GM21737 (cell line): ENCODE results near the gene PDE1C.

Experiments
- ATAC-seq: cut with Tn5 transposase; IDR thresholded peaks from one replicate; pipeline ENCODE4 v1.9.1; 2021; ENCODE audit warnings: mild to moderate bottlenecking, moderate library complexity; ENCODE audit not compliant: unreplicated experiment

PDE1C gene

GRCh38 chr7:31997423-31997822 is 72.8 kb downstream of the PDE1C start:
- no peak for ATAC-seq

- no peak for ATAC-seq
These were observed 75.1 kb downstream of the PDE1C start for GRCh38 chr7:31995134-31995533.

GRCh38 chr7:31991846-31992245 is 78.4 kb downstream of the PDE1C start:
- no peak for ATAC-seq

- no peak for ATAC-seq
These were observed 78.8 kb downstream of the PDE1C start for GRCh38 chr7:31991406-31991805.

GRCh38 chr7:31986878-31987518 is 83.2 kb downstream of the PDE1C start:
- ATAC-seq: no peak

- no peak for ATAC-seq
These were observed 87.2 kb downstream of the PDE1C start for GRCh38 chr7:31982962-31983361.

DNA sequence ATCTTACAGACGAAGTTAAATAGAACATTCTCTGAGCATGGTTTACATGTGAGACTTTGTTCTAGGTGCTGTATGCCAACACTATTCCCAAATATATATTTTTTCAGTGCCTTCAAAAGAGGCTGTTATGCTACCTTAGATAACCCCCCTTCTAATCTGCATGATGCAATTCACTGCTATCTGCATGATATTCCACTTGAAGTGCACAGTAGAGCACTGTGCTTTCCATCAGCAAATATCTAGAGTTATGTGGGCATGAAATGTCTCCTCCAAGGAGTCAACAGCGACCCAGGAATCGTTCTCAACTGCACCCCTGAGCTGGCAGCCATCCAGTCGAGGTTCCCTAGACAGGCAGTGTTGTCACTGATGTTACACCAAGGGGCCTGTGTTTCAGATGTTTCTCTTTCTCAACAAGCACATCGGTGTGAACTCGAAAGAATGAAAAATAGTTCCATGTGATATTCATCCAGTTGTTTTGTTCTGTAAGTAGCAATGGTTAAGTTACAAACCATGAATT is 88.3 kb downstream of the PDE1C start:
- ATAC-seq: no peak

DNA sequence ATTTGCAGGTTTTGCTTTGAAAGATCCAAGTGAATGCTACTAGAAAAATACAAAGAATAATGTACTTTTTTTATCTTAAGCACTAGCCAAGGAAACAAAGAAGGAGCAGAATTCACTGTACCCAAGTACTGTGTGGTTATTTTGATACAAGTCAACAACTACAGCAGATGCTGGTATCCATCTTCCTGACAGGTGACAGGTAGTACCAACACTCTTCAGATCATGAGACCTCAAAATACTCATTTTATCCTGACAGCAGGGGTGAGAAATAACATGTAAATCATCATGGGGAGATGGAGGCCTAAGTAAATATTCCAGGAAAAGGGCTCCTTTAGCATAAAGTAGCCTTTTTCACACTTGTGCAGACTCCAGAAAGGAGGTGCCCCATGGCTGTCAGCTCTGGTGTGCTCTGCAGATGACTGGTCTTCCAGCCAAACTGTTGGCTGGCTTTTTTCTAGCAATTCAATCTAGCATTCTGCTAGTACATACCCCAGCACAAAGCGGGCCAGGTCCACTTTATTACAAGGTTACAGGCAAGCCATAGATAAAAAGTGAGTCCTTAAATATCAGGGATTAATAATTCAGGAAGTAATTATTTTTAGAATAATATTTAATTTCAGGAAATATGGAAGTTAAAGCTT is 90.4 kb downstream of the PDE1C start:
- ATAC-seq: no peak

DNA sequence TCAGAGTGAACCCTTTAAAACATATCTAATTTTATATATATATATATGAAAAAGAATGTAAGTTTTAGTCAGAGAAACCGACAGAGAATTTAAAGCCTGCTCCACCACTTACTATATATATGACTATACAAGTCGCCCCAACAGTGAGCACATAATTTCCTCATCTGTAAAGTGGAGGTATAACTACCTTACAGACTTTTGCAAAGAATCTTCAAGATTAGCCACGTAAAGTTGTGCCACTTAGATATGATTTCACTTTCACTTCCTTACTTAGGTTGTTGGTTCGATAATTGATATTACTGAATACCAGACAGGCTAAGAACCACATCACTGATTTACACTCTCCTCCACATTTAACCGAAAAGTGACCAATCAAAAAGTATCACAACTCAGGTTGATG is 94.7 kb downstream of the PDE1C start:
- no peak for ATAC-seq

- no peak for ATAC-seq
These were observed 95.9 kb downstream of the PDE1C start for GRCh38 chr7:31974351-31974750.

DNA sequence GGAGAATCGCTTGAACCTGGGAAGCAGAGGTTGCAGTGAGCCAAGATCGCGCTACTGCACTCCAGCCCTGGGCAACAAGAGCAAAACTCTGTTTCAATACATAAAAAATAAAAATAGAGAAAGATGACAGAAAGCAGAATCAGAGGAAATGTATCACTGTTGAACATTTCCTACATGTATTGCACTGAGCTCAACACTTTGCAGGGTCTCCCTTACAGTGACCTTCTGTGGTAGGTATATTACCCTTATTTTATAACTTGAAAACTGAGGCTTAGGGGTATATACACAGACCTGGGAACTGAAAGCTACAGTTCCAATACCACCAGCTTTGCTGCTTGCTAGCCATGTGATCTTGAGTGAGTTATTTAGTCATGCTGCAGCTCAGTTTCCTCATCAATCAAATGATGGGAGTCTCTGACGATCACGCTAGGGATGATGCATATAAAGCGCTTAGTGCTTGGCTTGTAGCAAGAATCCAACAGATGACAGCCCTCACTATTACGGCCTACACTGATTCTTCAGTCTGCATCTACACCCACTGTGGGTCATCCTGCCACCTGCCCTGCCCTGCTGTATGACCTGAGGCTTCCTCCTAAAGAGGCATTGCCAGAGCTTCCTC is 99.0 kb downstream of the PDE1C start:
- ATAC-seq: no peak

GRCh38 chr7:31970501-31970900 is 99.7 kb downstream of the PDE1C start:
- ATAC-seq: no peak

- no peak for ATAC-seq
These were observed 106.5 kb downstream of the PDE1C start for GRCh38 chr7:31963569-31964175.

GRCh38 chr7:31962246-31962645 is 108.0 kb downstream of the PDE1C start:
- no peak for ATAC-seq

GRCh38 chr7:31958226-31958625 is 112.0 kb downstream of the PDE1C start:
- ATAC-seq: no peak

- no peak for ATAC-seq
These were observed 112.5 kb downstream of the PDE1C start for GRCh38 chr7:31957756-31958155.

- no peak for ATAC-seq
These were observed 113.0 kb downstream of the PDE1C start for GRCh38 chr7:31957090-31957720.

DNA sequence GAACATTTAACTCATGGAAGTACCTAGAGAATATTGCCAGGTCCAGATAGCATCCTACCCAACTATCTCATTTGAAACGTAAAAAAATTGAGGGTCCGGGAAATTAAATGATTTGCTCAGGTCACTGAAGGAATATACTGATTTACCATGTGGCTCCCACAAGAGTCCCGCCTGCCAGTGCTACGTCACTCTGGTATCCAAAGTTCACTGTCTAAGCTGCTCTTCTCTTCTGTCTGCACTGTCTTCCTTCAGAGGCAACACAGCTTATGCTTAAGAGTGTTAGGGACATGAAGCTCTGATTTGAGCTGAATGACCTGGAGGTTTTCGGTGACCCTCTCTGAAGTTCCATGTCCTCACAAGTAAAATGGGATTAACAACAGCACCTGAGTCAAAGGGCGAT is 114.6 kb downstream of the PDE1C start:
- no peak for ATAC-seq

DNA sequence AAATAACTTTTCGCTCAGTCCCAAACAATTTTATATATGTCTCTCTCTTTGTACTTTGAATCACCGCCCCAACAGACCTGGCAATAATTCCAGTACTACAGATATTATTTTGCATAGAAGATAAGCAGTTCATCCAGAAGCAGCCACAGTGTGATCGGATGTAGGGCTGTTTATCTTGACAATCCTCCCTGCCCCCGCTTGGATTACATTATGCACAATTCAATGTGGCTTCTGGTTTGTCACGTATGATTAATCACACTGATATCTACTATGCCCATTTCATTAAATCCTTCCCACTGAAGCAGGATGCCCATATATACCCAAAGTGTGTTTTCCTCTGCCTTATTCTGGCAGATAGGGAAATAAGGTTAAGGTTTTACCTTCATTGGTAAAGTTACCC is 115.2 kb downstream of the PDE1C start:
- no peak for ATAC-seq

GRCh38 chr7:31954500-31954899 is 115.7 kb downstream of the PDE1C start:
- ATAC-seq: no peak

GRCh38 chr7:31953432-31953831 is 116.8 kb downstream of the PDE1C start:
- ATAC-seq: no peak
